Peyer's patch (tissue), 4 donors: ENCODE results near the gene OR51B2. TPM values are rescaled to one million over a fixed set of nuclear protein-coding genes. Genes with fewer than 3 reads are reported as not detected.

Source experiments
- DNase-seq, 3 donors: peaks; one replicate each; pipeline ENCODE4 v3.0.0-alpha.2; 2017 to 2019
- H3K27ac ChIP-seq, 4 donors: fragments of 200-600 bp; sonication (generic); one replicate each; pipeline ENCODE4 v1.5.1; 2016 to 2019
- H3K27me3 ChIP-seq, 2 donors: fragments of 200-600 bp; sonication (generic); one replicate each; pipeline ENCODE4 v1.5.1; 2019
- H3K36me3 ChIP-seq, 3 donors: fragments of 200-600 bp; sonication (generic); one replicate each; pipeline ENCODE4 v1.5.1; 2016 to 2019
- H3K4me1 ChIP-seq, 4 donors: fragments of 200-600 bp; sonication (generic); one replicate each; pipeline ENCODE4 v1.5.1; 2016 to 2019
- H3K4me3 ChIP-seq, 4 donors: fragments of 200-600 bp; sonication (generic); 1 replicate in 3 of 4; 2 replicates in 1 of 4; pipeline ENCODE4 v1.5.1; 2016 to 2019; ENCODE audit warnings: mild to moderate bottlenecking in 1 of 4
- H3K9me3 ChIP-seq, 4 donors: fragments of 200-600 bp; sonication (generic); one replicate each; pipeline ENCODE4 v1.5.1; 2016 to 2019; ENCODE audit warnings: mild to moderate bottlenecking in 1 of 4
- CTCF ChIP-seq, 6 experiments: fragments of 450-650 bp in 4 of 6; fragments of 200-600 bp in 2 of 6; sonication (generic) in 1 of 6; IDR thresholded peaks; one replicate each; pipeline ENCODE4 v1.5.1; 2017 to 2019; ENCODE audit warnings: antibody characterized with exemption in 6 of 6, mild to moderate bottlenecking in 3 of 6, moderate library complexity in 1 of 6
- POLR2A ChIP-seq, 2 donors: fragments of 450-650 bp; IDR thresholded peaks; one replicate each; pipeline ENCODE4 v1.5.1; 2017; ENCODE audit warnings: antibody characterized with exemption in 2 of 2, mild to moderate bottlenecking in 2 of 2, moderate library complexity in 2 of 2
- total RNA-seq, 4 donors: library from RNA; depleted of rRNA; stranded (reverse); fragments of >200 nt; gene quantifications; one replicate each; pipeline ENCODE4 v1.1.0, GENCODE V29; 2016

The OR51B2 gene
- total RNA-seq, 4 donors from 2014 or later = not detected

DNA sequence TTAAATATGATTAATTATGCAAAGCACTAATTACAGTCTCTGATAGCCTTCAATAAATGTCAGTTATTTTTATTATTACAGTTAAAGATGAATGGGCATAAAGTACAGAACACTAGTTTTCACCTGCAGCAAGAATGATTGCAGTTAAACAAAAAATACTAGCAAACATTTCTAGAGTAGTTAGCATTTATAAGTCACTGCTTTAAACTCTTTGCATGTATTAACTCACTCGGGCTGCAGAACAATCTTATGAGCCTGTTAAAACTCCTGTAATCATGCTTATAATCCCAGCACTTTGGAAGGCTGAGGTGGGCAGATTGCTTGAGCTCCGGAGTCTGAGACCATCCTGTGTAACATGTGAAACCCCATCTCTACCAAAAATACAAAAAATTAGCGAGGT, 37.2 kb downstream of the OR51B2 start:
- no peak for TF ChIP-seq POLR2A (IDR thresholded peaks at IDR 0.05)
- no peak for TF ChIP-seq CTCF (IDR thresholded peaks at IDR 0.05)
- Histone ChIP-seq H3K27ac (no peak overlapping the region), H3K4me1 (no peaks in the 10 kb centered on the region), H3K27me3 (no peaks in the 10 kb centered on the region), H3K9me3 (no peaks in the 10 kb centered on the region), H3K4me3 (no peak overlapping the region), H3K36me3 (no peaks in the 10 kb centered on the region)
- no peak for DNase-seq

GRCh38 chr11:5286351-5286750, 37.7 kb downstream of the OR51B2 start:
- Histone ChIP-seq H3K36me3 (no peaks in the 10 kb centered on the region), H3K27me3 (no peaks in the 10 kb centered on the region), H3K4me1 (no peaks in the 10 kb centered on the region), H3K4me3 (no peak overlapping the region), H3K9me3 (no peaks in the 10 kb centered on the region), H3K27ac (no peak overlapping the region)
- DNase-seq = no peak
- TF ChIP-seq POLR2A (IDR thresholded peaks at IDR 0.05) (no peak), CTCF (IDR thresholded peaks at IDR 0.05) (no peak)

- TF ChIP-seq CTCF (IDR thresholded peaks at IDR 0.05) (no peak), POLR2A (IDR thresholded peaks at IDR 0.05) (no peak)
- Histone ChIP-seq H3K27ac (no peak overlapping the region), H3K4me3 (no peak overlapping the region), H3K4me1 (no peaks in the 10 kb centered on the region), H3K27me3 (no peaks in the 10 kb centered on the region), H3K9me3 (no peaks in the 10 kb centered on the region), H3K36me3 (no peaks in the 10 kb centered on the region)
- DNase-seq = no peak
Observed at GRCh38 chr11:5285703-5286340, 38.3 kb downstream of the OR51B2 start.

DNA sequence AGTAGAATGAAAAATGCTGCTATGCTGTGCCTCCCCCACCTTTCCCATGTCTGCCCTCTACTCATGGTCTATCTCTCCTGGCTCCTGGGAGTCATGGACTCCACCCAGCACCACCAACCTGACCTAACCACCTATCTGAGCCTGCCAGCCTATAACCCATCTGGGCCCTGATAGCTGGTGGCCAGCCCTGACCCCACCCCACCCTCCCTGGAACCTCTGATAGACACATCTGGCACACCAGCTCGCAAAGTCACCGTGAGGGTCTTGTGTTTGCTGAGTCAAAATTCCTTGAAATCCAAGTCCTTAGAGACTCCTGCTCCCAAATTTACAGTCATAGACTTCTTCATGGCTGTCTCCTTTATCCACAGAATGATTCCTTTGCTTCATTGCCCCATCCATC, 39.5 kb downstream of the OR51B2 start:
- Histone ChIP-seq H3K4me1 (no peaks in the 10 kb centered on the region), H3K4me3 (no peak overlapping the region), H3K9me3 (no peaks in the 10 kb centered on the region), H3K27ac (no peak overlapping the region), H3K27me3 (no peaks in the 10 kb centered on the region), H3K36me3 (no peaks in the 10 kb centered on the region)
- TF ChIP-seq POLR2A (IDR thresholded peaks at IDR 0.05) (no peak), CTCF (IDR thresholded peaks at IDR 0.05) (no peak)
- no peak for DNase-seq

GRCh38 chr11:5283882-5284281, 40.2 kb downstream of the OR51B2 start:
- Histone ChIP-seq H3K4me1 (no peaks in the 10 kb centered on the region), H3K27me3 (no peaks in the 10 kb centered on the region), H3K4me3 (no peak overlapping the region), H3K9me3 (no peaks in the 10 kb centered on the region), H3K27ac (no peak overlapping the region), H3K36me3 (no peaks in the 10 kb centered on the region)
- no peak for TF ChIP-seq CTCF (IDR thresholded peaks at IDR 0.05)
- TF ChIP-seq POLR2A (IDR thresholded peaks at IDR 0.05) = no peak
- DNase-seq = no peak

DNA sequence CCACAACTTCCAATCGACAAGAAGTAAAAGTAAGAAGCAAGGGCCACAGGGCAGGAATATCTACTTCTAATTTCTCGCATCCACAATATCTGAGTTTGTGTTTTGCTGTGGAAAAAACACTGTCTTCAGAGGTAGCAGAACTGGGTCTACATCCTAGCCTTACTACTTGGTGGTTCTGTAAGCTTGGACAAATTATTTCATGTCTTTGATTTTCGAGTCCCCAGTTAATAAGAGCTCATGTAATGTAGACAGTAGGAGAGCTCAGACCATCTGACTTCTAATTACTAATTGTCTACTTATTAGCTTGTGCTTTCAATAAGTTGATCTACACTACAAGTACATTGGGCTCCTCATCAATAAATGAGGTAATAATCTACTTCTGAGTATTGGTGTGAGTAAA, 41.0 kb downstream of the OR51B2 start:
- Histone ChIP-seq H3K27me3 (no peaks in the 10 kb centered on the region), H3K9me3 (no peaks in the 10 kb centered on the region)

More for the DNA sequence above, 41.0 kb downstream of the OR51B2 start:
- Histone ChIP-seq H3K4me1 (no peaks in the 10 kb centered on the region), H3K27ac (no peak overlapping the region), H3K4me3 (no peak overlapping the region), H3K36me3 (no peaks in the 10 kb centered on the region)
- TF ChIP-seq CTCF (IDR thresholded peaks at IDR 0.05) = no peak
- DNase-seq = no peak
